Lung (tissue), 12 donors: ENCODE results near the gene TCF12. TPM values are rescaled to one million over a fixed set of nuclear protein-coding genes. Genes with fewer than 3 reads are reported as not detected.

Experiments
- ATAC-seq: fragments of 200-7000 bp; cut with Tn5 transposase; one replicate; pipeline ENCODE4 v1.9.1; 2020; ENCODE audit warnings: moderate number of reproducible peaks; ENCODE audit not compliant: insufficient read depth, low FRiP score
- DNase-seq, 3 donors: peaks; one replicate each; pipeline ENCODE4 v3.0.0-alpha.2; 2013 to 2017
- H3K27ac ChIP-seq, 2 donors: one replicate each; pipeline ENCODE4 v1.5.1; 2013; ENCODE audit warnings: mild to moderate bottlenecking in 2 of 2, moderate library complexity in 2 of 2, control low read depth in 1 of 2, inconsistent platforms in 1 of 2, low read depth in 1 of 2, low read length in 1 of 2
- H3K27me3 ChIP-seq, 3 donors: one replicate each; pipeline ENCODE4 v1.5.1; 2013; ENCODE audit warnings: low read length in 2 of 3; ENCODE audit not compliant: control insufficient read depth in 3 of 3, insufficient read depth in 3 of 3
- H3K36me3 ChIP-seq, 4 donors: one replicate each; pipeline ENCODE4 v1.5.1; 2013; ENCODE audit warnings: low read length in 4 of 4, mild to moderate bottlenecking in 1 of 4, moderate library complexity in 1 of 4; ENCODE audit not compliant: control insufficient read depth in 4 of 4, insufficient read depth in 4 of 4
- H3K4me1 ChIP-seq, 5 donors: one replicate each; pipeline ENCODE4 v1.5.1; 2013; ENCODE audit warnings: low read length in 5 of 5, mild to moderate bottlenecking in 2 of 5, moderate library complexity in 1 of 5; ENCODE audit not compliant: control insufficient read depth in 5 of 5, insufficient read depth in 5 of 5
- H3K4me3 ChIP-seq: one replicate; pipeline ENCODE4 v1.5.1; 2013; ENCODE audit warnings: mild to moderate bottlenecking, control low read depth, moderate library complexity
- H3K9ac ChIP-seq, 2 donors: one replicate each; pipeline ENCODE4 v1.5.1; 2013; ENCODE audit warnings: low read length in 2 of 2, control low read depth in 1 of 2; ENCODE audit not compliant: insufficient read depth in 1 of 2
- H3K9me3 ChIP-seq, 4 donors: one replicate each; pipeline ENCODE4 v1.5.1; 2013; ENCODE audit warnings: low read length in 3 of 4, mild to moderate bottlenecking in 1 of 4, moderate library complexity in 1 of 4; ENCODE audit not compliant: control insufficient read depth in 4 of 4, insufficient read depth in 3 of 4
- CTCF ChIP-seq: IDR thresholded peaks from 2 replicates; pipeline ENCODE4 v1.5.1; 2012; ENCODE audit warnings: mild to moderate bottlenecking; ENCODE audit errors: control extremely low read depth, extremely low read depth
- WGBS, 2 donors: extraction: QIAGEN DNeasy Blood & Tissue Kit; methylation state at CpG; one replicate each; pipeline ENCODE4 v1.1.7; 2013; 5-methylcytosine and 5-hydroxymethylcytosine counted together
- polyA plus RNA-seq, 2 donors: library from polyadenylated mRNA; stranded (reverse); fragments of 200-250 nt; gene quantifications; one replicate each; pipeline ENCODE4 v1.2.1, GENCODE V29; 2013
- total RNA-seq, 2 donors: library from RNA; depleted of rRNA in 1 of 2; stranded (reverse); fragments of >200 nt in 1 of 2; gene quantifications; one replicate each; pipeline ENCODE4 v1.2.1, GENCODE V29; 2014 to 2021
- donor health status: control.
- donor health status: control.
- donor health status: Bipolar disorder and iron deficiency.
- donor health status: healthy.
- donor health status: DM: yes; HTN: yes; CAD: no.

The TCF12 gene
- total and polyA plus RNA-seq, 4 donors: 9.6 to 314 (median 56.3) TPM

- Histone ChIP-seq H3K36me3 (no peaks in the 10 kb centered on the region), H3K4me3 (no peak overlapping the region), H3K9ac (no peak overlapping the region), H3K4me1 (peaks cover 0 to 12% (median 0%) of the 10 kb centered on the region in 5 donors), H3K27ac (no peak overlapping the region), H3K9me3 (no peaks in the 10 kb centered on the region), H3K27me3 (no peaks in the 10 kb centered on the region)
- DNase-seq: no peak
- 91 to 92% methylated on average over 8 of the region's 8 CpGs for WGBS, 2 donors
- no peak for ATAC-seq
- no peak for TF ChIP-seq CTCF
These were observed 410.0 kb downstream of the TCF12 start for GRCh38 chr15:57328479-57328878.

- Histone ChIP-seq H3K36me3 (no peaks in the 10 kb centered on the region), H3K27ac (no peak overlapping the region), H3K9ac (no peak overlapping the region), H3K27me3 (no peaks in the 10 kb centered on the region), H3K4me1 (peaks cover 0 to 12% (median 0%) of the 10 kb centered on the region in 5 donors), H3K4me3 (no peak overlapping the region), H3K9me3 (no peaks in the 10 kb centered on the region)
- no peak for TF ChIP-seq CTCF
- DNase-seq: no peak
- no peak for ATAC-seq
- WGBS, 2 donors: 58% methylated on average over 5 of the region's 5 CpGs
These were observed 410.5 kb downstream of the TCF12 start for GRCh38 chr15:57328897-57329296.

GRCh38 chr15:57329582-57330367 is 411.3 kb downstream of the TCF12 start:
- H3K4me3 ChIP-seq: no peak overlapping the region
- 63 to 76% methylated on average over 13 of the region's 13 CpGs for WGBS, 2 donors
- ATAC-seq (no peak), DNase-seq (no peak)
- TF ChIP-seq CTCF: no peak
- no peaks in the 10 kb centered on the region for H3K27me3 ChIP-seq
- no peaks in the 10 kb centered on the region for H3K9me3 ChIP-seq
- H3K9ac ChIP-seq: no peak overlapping the region
- H3K27ac ChIP-seq: no peak overlapping the region
- H3K4me1 ChIP-seq: peaks cover 0 to 12% (median 0%) of the 10 kb centered on the region in 5 donors
- no peaks in the 10 kb centered on the region for H3K36me3 ChIP-seq
